ENCODE results near the gene ABI1. TPM values are rescaled to one million over a fixed set of nuclear protein-coding genes. Genes with fewer than 3 reads are reported as not detected.

Gene ABI1
- total and polyA plus RNA-seq, 8 donors, result 11.7 to 71.0 (median 22.7) TPM

GRCh38 chr10:26800468-26800867, 60.3 kb downstream of the ABI1 start:
- H3K9me3 ChIP-seq, result peaks cover 0 to 7% (median 3%) of the 10 kb centered on the region in 4 donors
- TF ChIP-seq EP300 (IDR thresholded peaks at IDR 0.05) (no peak), POLR2A (IDR thresholded peaks at IDR 0.05) (no peak), CTCF (IDR thresholded peaks at IDR 0.05) (no peak), POLR2AphosphoS5 (IDR thresholded peaks at IDR 0.05) (no peak)
- 94 to 98% (median 98%) methylated on average over 7 of the region's 7 CpGs for WGBS, 5 donors
- H3K4me3 ChIP-seq, result no peak overlapping the region
- H3K27me3 ChIP-seq, result no peaks in the 10 kb centered on the region
- no peak for DNase-seq
- intact Hi-C loops (cut with DNase I; ENCODE audit: low total_unique reads), result no loop called here
- H3K4me1 ChIP-seq, result peaks cover 16 to 44% (median 31%) of the 10 kb centered on the region in 4 donors
- H3K27ac ChIP-seq, result no peak overlapping the region
- H3K36me3 ChIP-seq, result no peaks in the 10 kb centered on the region

GRCh38 chr10:26799342-26799741, 61.4 kb downstream of the ABI1 start:
- Histone ChIP-seq H3K9me3 (peaks cover 0 to 9% (median 4%) of the 10 kb centered on the region in 4 donors), H3K4me1 (peaks cover 6 to 33% (median 21%) of the 10 kb centered on the region in 4 donors), H3K36me3 (no peaks in the 10 kb centered on the region), H3K27me3 (no peaks in the 10 kb centered on the region), H3K4me3 (no peak overlapping the region), H3K27ac (no peak overlapping the region)
- TF ChIP-seq POLR2A (IDR thresholded peaks at IDR 0.05), result no peak
- no peak for TF ChIP-seq EP300 (IDR thresholded peaks at IDR 0.05)
- no peak for TF ChIP-seq POLR2AphosphoS5 (IDR thresholded peaks at IDR 0.05)
- TF ChIP-seq CTCF (IDR thresholded peaks at IDR 0.05), result no peak
- WGBS, 5 donors, result 46 to 65% (median 53%) methylated on average over 4 of the region's 4 CpGs
- peak in 1 of 2 donors; percentile 57 for DNase-seq
- intact Hi-C loops (cut with DNase I; ENCODE audit: low total_unique reads), result no loop called here

- Histone ChIP-seq H3K4me1 (peaks cover 0 to 28% (median 11%) of the 10 kb centered on the region in 4 donors), H3K36me3 (no peaks in the 10 kb centered on the region), H3K27me3 (no peaks in the 10 kb centered on the region), H3K27ac (no peak overlapping the region), H3K9me3 (peaks cover 0 to 9% (median 4%) of the 10 kb centered on the region in 4 donors), H3K4me3 (no peak overlapping the region)
- intact Hi-C loops (cut with DNase I; ENCODE audit: low total_unique reads), result no loop called here
- 86 to 98% (median 93%) methylated on average over 5 of the region's 5 CpGs for WGBS, 5 donors
- DNase-seq, result no peak
- TF ChIP-seq CTCF (IDR thresholded peaks at IDR 0.05) (no peak), POLR2AphosphoS5 (IDR thresholded peaks at IDR 0.05) (no peak), POLR2A (IDR thresholded peaks at IDR 0.05) (no peak), EP300 (IDR thresholded peaks at IDR 0.05) (no peak)
Observed at GRCh38 chr10:26798298-26798697, 62.5 kb downstream of the ABI1 start.

GRCh38 chr10:26797340-26797739, 63.4 kb downstream of the ABI1 start:
- H3K4me3 ChIP-seq, result no peak overlapping the region
- no peaks in the 10 kb centered on the region for H3K27me3 ChIP-seq
- intact Hi-C loops (cut with DNase I; ENCODE audit: low total_unique reads), result no loop called here

GRCh38 chr10:26792758-26793495, 67.8 kb downstream of the ABI1 start:
- DNase-seq, result peak in 1 of 2 donors; percentile 18
- H3K4me3 ChIP-seq, result no peak overlapping the region
- 44 to 65% (median 52%) methylated on average over 2 of the region's 2 CpGs for WGBS, 5 donors
- H3K27ac ChIP-seq, result no peak overlapping the region
- intact Hi-C loops (cut with DNase I; ENCODE audit: low total_unique reads), result no loop called here
- no peaks in the 10 kb centered on the region for H3K27me3 ChIP-seq
- H3K4me1 ChIP-seq, result peaks cover 0 to 23% (median 11%) of the 10 kb centered on the region in 4 donors
- H3K36me3 ChIP-seq, result no peaks in the 10 kb centered on the region
- TF ChIP-seq CTCF (IDR thresholded peaks at IDR 0.05) (no peak), POLR2AphosphoS5 (IDR thresholded peaks at IDR 0.05) (no peak)
- H3K9me3 ChIP-seq, result peaks cover 0 to 9% (median 4%) of the 10 kb centered on the region in 4 donors

More at GRCh38 chr10:26797340-26797739, 63.4 kb downstream of the ABI1 start:
- no peak overlapping the region for H3K27ac ChIP-seq
- H3K9me3 ChIP-seq, result peaks cover 0 to 9% (median 4%) of the 10 kb centered on the region in 4 donors
- DNase-seq, result no peak
- peaks cover 0 to 28% (median 14%) of the 10 kb centered on the region in 4 donors for H3K4me1 ChIP-seq
- WGBS, 5 donors, result 92 to 98% (median 97%) methylated on average over 2 of the region's 2 CpGs
- no peak for TF ChIP-seq POLR2AphosphoS5 (IDR thresholded peaks at IDR 0.05)
- no peak for TF ChIP-seq POLR2A (IDR thresholded peaks at IDR 0.05)
- no peaks in the 10 kb centered on the region for H3K36me3 ChIP-seq
